ENCODE data around the gene LMTK3.

GRCh38 chr19:48498595-48499311 lies 12.9 kb downstream of the LMTK3 start:
- TF ChIP-seq, protein P1, sequence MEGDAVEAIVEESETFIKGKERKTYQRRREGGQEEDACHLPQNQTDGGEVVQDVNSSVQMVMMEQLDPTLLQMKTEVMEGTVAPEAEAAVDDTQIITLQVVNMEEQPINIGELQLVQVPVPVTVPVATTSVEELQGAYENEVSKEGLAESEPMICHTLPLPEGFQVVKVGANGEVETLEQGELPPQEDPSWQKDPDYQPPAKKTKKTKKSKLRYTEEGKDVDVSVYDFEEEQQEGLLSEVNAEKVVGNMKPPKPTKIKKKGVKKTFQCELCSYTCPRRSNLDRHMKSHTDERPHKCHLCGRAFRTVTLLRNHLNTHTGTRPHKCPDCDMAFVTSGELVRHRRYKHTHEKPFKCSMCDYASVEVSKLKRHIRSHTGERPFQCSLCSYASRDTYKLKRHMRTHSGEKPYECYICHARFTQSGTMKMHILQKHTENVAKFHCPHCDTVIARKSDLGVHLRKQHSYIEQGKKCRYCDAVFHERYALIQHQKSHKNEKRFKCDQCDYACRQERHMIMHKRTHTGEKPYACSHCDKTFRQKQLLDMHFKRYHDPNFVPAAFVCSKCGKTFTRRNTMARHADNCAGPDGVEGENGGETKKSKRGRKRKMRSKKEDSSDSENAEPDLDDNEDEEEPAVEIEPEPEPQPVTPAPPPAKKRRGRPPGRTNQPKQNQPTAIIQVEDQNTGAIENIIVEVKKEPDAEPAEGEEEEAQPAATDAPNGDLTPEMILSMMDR (conservative IDR thresholded peaks at IDR 0.05 in 1 of 2, IDR thresholded peaks at IDR 0.05 in 1 of 2; ENCODE audit: extremely low read depth in 1 of 2, insufficient read depth in 1 of 2, low read depth in 1 of 2, low read length in 2 of 2), result no peak
- TF ChIP-seq EZH2 (IDR thresholded peaks at IDR 0.05; ENCODE audit: borderline replicate concordance, low read length), result no peak

Data from mammary epithelial cell (primary cell).